GM18873 (cell line): ENCODE measurements around the gene DBP.
"Not testable (repeated sequence)": the region's sequence is repeated elsewhere in the genome, so short reads cannot be mapped to it uniquely, and the experiment has no call there.

ENCODE experiments used
- ATAC-seq: cut with Tn5 transposase; IDR thresholded peaks from one replicate; pipeline ENCODE4 v1.9.1; 2021; ENCODE audit warnings: mild to moderate bottlenecking, moderate library complexity, moderate number of reproducible peaks; ENCODE audit not compliant: unreplicated experiment, low FRiP score

Gene DBP

GRCh38 chr19:48642862-48643261, 5.7 kb upstream of the DBP start:
- ATAC-seq = no peak

- no peak for ATAC-seq
Observed at GRCh38 chr19:48641850-48642249, 4.7 kb upstream of the DBP start.

GRCh38 chr19:48639483-48640375, 2.5 kb upstream of the DBP start:
- ATAC-seq = no peak

- no peak for ATAC-seq
Observed at GRCh38 chr19:48638831-48639381, 1.7 kb upstream of the DBP start.

- ATAC-seq = peak; percentile 21
Observed at GRCh38 chr19:48637948-48638830, 1.0 kb upstream of the DBP start.

GRCh38 chr19:48637449-48637947, 319 bp upstream of the DBP start:
- peak; percentile 57 for ATAC-seq

GRCh38 chr19:48635966-48636858, 967 bp downstream of the DBP start:
- no peak for ATAC-seq

GRCh38 chr19:48635263-48635965, 1.8 kb downstream of the DBP start:
- ATAC-seq = no peak

- ATAC-seq = no peak
Observed at GRCh38 chr19:48634424-48635262, 2.5 kb downstream of the DBP start.

GRCh38 chr19:48634036-48634342, 3.2 kb downstream of the DBP start:
- no peak for ATAC-seq

- no peak for ATAC-seq
Observed at GRCh38 chr19:48633148-48634035, 3.8 kb downstream of the DBP start.

GRCh38 chr19:48632692-48633147, 4.5 kb downstream of the DBP start:
- no peak for ATAC-seq

GRCh38 chr19:48632286-48632685, 4.9 kb downstream of the DBP start:
- ATAC-seq = not testable (repeated sequence)

GRCh38 chr19:48631225-48631624, 6.0 kb downstream of the DBP start:
- no peak for ATAC-seq

GRCh38 chr19:48630296-48631063, 6.7 kb downstream of the DBP start:
- no peak for ATAC-seq

- no peak for ATAC-seq
Observed at GRCh38 chr19:48629599-48630295, 7.4 kb downstream of the DBP start.
